Inflammatory macrophage (primary cell): ENCODE results near the gene KSR2.
"Not testable (repeated sequence)": the region's sequence is repeated elsewhere in the genome, so short reads cannot be mapped to it uniquely, and the experiment has no call there.

ENCODE experiments used
- DNase-seq, 2 donors: peaks; one replicate each; pipeline ENCODE4 v3.0.0-alpha.2; 2020 to 2022

Gene KSR2

DNA sequence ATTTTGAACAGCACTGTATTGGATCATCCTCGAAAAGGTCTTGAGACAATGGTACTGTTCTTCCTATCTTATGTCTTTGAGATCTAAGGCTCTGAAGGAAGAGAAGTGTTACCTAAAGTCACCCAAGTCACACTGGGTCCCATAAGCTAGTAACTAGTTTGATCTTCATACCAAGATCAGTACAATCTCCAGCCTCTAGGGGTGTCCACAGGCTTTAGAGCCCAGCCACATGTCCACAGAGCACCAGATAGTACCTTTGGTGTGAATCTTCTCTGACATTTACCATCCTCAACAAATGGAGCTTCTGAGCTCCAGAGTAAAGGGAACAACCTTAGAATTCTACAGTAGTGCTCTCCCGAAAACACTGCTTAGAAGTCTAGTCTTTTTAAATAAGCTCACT lies 78.7 kb downstream of the KSR2 start:
- no peak for DNase-seq

DNA sequence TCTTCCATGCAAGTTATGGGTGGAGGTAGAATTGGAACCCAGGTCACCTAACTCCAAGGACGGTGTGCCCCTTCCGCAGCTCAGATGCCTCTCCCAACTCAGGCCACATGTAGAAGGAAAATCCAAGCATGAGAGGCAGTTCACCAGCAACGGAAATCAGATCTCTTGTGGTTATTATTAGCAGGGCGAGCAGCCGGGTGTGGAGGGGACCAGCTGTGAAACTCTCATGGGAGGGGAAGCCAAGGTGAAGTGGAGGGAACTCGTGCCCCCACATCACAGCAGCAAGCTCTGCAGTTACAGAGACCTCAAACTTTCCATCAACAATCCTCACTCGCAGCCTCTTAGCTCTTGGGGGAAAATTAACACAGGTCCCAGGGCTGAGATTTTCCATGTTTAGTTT lies 79.7 kb downstream of the KSR2 start:
- no peak for DNase-seq

DNA sequence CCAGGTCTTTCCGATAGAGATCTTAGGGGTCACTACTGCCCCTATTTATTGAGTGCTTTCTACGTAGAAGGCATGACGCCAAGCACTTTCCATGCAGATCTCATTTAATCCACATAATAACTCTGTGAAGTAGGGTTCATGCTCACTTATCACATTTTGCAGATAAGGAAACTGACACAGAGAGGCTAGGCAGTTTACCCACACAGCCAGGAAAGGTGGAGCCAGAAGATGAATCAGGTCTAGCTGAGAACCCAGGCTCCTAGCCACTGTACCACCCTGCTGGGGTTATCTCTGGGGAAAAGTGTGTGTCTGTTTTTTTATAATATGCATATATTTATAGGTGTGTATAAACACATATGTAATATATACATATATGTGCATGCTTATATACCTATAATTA lies 83.6 kb downstream of the KSR2 start:
- DNase-seq = no peak

DNA sequence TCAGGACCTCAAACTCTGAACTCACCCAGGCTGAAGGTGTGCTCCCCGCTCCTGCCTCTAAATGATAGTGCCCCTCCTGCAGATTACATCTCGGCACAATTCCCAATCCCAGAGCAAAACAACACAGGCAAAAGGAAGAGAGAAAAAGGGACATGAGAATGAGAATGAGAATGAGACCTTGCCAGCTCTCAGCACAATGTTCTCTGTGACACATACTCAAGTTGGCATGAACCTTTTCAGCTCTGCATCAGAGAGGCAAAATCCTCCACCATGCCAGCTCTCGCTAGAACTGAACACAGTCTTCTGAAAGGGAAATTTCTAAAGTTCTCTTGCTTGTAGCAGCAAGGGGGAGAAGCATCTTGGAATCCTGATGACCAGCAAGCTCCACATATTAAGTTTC lies 84.6 kb downstream of the KSR2 start:
- no peak for DNase-seq

DNA sequence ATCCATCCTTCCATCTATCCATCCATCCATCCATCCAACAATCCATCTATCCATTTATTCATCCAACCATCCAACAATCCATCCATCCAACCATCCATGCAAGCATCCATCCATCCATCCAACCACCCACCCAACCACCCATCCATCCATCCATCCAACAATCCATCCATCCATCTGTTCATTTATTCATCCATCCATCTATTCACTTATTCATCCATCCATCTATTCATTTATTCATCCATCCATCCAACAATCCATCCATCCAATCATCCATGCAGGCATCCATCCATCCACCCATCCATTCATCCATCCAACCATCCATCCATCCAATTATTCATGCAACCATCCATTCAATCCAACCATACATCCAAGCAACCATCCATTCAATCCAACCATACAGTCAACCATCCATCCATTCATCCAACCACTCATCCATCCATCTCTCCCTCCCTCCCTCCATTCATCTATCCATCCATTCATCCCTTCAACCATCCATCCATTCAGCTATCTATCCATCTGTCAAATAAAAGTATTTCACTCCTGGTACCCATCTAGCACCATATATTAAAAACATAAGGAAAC lies 86.1 kb downstream of the KSR2 start:
- DNase-seq = no peak

DNA sequence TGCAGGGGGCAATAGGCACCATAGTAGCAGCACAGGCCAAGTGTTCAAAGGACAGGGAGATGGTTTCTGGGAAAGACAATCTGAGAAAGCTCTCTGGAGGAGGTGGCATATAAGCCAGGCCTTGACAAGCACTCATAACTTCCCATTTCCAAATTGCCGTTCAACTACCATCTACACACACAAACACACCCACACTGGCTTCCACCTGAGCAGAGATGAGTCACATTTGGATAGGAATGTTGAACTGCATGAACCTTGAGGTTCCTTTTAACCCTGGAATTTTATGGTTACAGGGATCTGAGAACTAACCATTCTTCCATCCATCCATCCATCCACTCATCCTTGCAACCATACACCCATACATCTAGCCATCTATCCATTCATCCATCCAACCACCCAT lies 86.6 kb downstream of the KSR2 start:
- DNase-seq = no peak

DNA sequence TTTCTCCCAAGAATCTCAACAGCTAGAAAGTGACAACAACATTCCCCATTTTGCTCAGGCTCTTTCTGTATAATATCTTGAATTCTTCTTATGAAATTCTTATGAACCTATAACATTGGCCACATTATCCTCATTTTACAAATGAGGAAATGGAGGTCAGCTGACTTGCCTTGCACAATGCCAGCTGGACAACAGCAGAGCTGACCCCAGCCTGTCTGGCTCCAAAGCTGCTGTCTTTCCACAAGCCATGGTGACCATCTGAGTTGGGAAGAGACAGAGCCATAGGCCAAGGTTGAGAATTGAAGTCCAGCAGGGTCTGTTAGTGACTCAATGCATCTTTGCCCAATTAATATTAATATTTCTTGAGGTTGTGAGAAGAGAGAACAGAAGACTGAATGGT lies 87.3 kb downstream of the KSR2 start:
- DNase-seq = peak; percentile 20 to 33

DNA sequence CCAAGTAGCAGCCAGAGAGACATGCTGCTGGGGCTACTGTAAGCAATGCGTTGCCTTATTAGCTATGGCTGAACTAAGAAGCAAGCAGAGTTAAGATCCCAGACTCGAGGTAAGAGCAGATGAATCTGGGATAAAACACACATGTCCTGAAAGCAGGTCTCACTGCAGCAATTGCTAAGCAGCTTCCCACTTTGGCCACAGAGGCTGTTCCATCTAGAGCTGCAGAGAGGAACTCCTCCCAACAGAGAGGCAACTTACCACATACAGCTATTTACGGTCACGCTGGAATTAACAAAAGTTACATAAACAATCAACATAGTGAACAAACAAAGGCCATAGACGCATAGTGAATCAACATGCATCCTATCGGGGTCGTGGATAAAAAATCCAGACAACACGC lies 90.2 kb downstream of the KSR2 start:
- peak in 1 of 2 donors; percentile 22 for DNase-seq

DNA sequence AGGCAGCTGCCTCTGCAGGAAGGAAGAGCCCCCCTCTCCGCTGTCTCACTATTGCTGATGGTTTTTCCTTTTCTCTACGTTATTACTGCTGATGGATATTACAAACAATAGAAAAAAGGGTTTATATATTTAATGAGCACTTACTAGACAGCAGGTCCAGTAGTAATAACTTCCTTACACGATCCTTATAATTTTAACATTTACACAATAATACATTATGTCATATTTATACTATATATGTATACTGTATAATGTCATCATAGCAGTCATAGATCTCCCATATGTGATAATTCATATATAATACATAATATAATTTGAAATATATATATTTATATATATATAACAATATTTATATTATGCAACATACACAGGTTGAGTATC lies 92.4 kb downstream of the KSR2 start:
- no peak for DNase-seq

DNA sequence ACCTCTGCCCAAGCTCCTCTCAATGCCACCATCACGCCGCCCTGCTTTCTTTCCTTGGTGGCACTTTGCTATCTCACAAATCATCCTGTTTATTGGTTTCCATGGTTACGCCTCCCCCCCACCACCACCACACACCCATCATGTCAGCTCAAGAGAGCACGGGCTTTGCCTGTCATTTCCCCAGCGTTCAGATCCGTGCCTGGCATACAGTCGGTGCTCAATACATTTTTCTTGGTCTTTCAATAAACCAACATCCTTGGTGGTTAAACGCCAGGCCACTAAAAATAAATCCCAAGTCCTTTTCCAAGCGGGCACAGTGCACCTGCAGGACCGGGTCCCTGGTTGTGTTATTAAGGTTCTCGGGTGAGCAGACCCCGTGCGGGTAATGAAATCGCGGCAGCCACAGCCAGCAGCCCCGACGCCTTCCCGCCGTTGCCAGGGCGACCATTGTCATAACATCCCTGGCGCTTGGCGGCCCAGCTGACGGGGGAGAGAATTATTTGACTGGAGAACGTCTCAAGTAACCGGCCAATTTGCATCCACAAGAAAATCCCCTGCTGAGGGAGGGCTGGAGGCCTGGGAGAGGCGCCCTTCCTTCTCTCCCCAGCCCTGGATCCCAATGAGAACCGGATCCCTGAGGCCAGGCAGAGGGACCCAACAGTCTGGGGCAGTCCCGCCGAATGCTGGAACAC lies 92.9 kb downstream of the KSR2 start:
- DNase-seq = no peak

DNA sequence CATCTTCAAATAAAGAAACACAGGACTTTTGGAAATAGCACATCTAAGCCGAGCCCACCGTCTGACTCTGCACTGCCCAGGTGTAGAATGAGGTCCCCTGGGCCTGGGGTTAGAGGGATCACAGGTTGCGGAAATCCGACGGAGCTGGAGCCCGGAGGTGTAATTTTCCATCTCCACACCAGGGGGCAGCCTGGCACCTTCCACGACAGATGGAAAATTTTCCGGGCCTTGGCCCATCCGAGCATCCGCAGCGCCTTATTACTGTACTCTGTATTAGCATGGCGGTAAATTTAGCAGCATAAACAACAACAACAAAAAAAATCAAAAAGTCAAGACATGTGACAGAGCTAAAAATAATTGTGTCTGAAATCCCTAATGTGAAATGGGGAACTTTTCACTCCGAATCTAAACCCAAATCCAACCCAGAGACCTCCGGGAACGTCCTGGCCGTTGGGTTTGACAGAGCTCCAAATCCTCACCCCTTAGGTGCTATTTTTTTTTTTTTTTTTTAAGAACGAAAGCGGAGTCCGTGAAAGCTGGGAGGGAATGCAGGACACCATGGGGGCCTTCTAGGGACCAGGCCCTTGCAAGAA lies 93.9 kb downstream of the KSR2 start:
- DNase-seq = peak; percentile 41 to 51

DNA sequence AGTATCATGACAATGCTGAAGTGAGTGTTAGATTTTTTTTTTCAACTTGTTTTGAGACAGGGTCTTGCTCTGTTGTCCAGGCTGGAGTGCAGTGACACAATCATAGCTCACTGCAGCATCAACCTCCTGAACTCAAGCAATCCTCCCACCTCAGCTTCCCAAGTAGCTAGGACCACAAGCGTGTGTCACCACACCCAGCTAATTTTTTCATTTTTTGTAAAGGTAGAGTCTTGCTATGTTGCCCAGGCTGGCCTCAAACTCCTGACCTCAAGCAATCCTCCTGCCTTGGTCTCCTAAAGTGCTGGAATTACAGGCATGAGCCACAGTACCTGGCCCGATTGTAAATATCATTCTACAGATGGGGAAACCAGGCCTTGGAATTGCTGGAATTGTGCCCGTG lies 94.6 kb downstream of the KSR2 start:
- not testable (repeated sequence) for DNase-seq

DNA sequence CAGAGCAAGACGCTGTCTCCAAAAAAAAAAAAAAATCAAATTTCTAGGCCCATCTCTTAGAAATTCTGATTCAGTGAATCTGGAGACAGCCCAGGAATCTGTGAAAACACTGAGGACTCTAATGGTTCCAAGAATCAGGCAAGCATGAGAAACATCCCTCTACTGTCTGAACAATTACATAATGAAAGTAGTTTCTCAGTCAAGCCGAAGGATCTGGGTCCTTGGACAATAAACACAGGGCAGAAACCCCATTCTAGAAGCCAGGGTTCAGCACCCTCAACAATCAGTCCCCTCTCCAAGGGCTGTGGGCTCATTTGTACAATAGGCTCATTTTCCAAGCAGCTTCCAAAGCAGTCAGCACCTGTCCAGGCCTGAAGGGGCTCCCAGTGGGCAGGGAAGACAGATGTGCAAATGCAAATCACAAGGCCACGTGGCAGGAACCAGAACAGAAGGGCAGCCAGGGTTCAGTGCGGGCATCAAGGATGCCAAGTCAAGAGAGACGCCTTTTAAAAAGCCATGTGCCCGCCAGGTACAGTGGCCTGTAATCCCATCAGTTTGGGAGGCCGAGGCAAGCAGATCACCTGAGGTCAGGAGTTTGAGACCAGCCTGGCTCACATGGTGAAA lies 96.1 kb downstream of the KSR2 start:
- DNase-seq = no peak

DNA sequence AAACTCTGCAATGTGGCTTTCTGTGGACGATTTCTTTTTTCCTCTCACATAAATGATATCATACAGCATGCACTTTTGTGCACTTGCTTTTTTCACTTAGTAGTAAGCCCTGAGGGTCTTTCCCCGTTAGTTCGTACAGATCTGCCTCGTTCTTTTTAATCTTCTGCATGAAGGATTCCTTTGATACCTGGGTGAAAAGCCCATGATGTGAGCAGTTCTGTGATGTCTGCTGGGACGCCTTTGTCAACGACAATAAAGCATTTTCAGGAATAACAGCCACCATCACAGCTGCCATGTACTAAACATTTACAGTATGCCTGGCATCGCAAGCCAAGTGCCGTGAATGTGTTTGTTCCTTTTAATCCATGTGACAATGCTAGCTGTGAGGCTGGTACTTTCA lies 99.2 kb downstream of the KSR2 start:
- no peak for DNase-seq

DNA sequence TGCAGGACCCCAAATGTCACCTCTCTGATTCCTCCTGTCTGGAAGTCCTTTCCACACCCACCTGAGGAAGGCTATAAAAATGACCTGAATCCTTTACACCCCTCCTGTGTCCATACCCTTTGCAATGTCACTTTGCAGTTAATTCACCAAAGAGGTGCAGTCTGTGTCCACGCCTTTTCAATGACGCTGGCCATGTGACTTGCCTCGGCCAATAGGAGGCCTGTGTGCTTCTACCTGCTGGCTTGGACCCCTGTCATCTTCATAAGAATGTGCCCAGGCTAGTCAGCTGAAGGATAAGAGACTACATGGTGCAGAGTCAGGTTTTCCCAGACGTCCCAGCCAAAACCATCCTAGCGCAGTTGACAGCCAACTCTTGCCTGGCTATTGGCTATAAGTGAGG lies 101.4 kb downstream of the KSR2 start:
- DNase-seq = no peak

DNA sequence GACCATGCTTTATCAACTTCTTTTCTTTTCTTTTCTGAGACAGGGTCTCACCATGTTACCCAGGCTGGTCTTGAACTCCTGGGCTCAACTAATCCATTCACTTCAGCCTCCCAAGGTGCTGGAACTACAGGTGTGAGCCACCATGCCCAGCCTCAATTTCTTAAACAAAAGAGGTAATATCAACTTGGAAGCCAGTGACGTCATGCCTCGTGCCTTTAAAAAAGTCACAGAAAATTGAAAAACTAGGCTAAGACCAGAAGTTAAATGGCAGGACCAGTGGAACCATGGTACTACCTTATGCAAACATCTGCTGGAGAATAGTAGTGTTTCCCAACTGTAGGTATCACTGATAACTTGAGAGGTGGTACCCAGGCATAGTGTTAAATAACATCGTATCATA lies 103.3 kb downstream of the KSR2 start:
- no peak for DNase-seq

DNA sequence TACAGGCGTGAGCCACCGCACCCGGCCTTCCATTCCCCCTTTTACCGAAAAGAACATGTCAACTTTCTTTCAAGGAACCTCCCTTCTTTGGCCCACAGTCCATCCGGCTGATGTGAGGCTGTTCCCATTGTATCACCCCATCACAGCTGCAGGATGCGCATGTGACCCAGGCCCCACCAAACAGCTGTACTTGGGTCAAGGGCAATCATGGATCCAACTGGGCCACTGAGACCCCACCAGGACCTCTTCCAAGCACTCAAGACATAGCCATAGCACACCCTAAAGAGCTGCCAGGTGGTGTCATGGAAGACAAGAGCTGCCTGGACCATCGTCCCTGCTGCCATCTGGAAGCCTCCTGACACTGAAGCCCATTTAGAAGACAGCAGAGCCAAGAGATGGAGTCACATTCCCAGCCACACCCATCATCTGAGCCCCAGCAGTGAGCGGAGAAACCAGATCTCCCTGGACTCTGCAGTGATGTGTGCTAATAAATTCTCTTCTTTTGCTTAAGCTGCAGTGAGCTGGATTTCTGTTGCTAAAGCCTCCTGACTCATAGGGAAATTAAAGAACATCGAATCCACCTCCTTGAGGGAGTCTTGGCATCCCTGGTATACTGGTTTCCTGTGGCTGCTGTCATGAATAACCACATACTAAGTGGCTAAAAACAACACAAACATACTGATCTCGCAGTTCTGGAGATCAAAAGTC lies 105.6 kb downstream of the KSR2 start:
- DNase-seq = no peak

DNA sequence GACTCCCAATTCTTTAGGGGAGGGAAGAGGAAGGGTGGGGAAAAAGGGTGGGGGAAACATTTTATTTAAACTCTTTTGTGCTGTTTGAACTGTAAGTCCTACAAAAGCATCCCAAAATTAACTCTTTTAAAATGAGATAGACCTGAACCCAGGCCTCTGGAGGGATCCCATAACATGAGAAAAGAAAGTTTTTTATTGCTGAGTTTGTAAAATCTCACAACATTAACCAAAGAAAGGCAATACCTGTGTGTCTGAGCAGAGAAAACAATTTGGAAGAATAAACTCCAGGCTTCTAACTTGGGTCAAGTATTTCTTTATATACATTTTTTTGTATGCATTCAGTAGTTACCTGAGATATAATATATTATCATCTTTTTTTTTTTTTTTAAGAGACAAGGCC lies 107.1 kb downstream of the KSR2 start:
- DNase-seq = no peak

DNA sequence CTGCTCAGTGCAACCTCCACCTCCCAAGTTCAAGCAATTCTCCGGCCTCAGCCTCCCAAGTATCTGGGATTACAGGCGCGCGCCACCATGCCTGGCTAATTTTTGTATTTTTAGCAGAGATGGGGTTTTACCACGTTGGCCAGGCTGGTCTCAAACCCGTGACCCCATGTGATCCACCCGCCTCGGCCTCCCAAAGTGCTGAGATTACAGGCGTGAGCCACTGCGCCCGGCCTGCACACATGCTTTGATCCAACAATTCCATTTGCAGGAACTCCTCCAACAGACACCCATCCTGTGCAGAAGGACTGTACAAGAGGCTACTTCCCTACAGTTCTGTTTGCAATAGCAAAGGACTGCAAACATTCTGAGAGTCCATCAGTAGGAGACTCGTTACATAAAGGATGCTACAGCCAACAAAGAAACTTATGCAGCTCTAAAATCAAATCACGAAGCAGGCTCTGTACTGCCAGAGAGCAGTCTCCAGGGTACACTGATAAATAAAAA lies 108.0 kb downstream of the KSR2 start:
- DNase-seq = not testable (repeated sequence)

DNA sequence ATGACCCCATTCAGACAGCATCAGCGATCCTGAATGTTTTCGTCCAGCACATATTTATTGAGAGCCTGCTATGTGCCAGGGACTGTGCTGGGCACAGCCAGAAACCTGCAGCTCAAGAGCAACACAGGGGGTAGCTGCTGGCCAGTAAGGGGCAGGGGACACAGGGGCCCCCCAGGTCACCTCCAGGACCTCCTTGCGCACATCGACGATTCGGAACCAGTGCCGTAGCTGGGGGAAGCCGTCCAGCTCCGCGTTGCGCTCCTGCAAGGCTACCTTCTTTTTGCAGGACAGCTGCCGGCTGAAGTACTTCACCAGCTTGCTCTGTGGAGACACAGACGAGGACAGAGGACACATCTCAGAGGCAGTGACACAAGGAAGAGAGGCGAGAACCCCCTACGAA lies 108.7 kb downstream of the KSR2 start:
- DNase-seq = no peak

DNA sequence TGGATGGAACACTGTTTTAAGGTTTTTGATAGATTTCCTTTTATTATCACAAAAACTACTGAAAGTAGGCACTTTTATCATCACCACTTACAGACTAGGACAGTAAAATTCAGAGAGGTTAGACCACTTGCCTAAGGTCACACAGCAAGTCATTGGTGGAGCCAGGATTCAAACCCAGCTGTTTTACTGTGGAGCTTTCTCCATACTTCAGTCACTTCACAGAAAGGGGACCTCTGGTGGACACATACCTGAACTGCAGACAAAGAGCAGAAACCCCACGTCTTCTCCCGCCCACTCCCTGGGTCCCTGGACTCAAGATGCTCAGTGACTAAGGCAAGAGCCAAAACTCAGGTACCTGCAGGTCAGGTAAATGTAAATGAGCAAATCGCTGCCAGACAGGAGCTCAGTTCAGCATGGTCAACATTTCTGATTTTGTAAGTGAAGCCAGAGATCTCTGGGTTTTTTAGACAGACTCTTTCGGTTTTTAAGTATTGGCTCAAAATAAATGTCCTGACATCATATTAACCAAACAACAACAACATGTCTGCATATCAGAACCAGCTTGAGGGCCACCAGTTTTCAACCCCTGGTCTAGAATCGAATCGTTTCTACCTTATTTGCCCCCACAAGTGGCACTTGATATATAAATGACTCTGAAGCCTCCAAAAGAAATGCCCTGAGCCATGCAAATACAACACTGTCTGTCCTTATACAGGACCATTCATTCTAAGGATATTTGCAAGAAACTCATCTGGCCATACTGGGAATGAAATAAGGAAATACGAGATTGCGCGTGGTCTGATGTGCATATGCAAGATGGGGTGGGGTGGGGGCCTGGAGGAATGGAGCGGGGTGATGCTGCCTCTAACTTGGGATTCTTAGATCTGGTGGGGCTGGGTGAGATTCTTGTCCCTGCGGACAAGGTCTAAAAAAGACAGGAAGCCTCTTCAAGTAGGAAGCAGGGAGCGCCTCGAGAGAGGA lies 110.9 kb downstream of the KSR2 start:
- peak; percentile 67 to 75 for DNase-seq

DNA sequence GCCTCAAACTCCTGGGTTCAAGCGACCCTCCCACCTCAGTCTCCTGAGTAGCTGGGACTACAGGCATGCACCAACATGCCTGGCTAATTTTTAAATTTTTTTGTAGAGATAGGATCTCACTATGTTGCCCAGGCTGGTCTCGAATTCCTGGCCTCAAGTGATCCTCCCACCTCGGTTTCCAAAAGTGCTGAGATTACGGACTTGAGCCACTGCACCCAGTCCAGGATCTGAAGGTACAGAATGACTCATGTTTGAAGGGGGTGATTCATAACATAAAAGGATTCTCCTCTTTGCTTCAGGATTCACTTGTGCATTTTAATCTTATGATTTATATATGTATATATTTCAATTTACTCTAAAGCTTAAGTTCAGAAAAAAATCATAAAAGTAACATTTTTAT lies 111.7 kb downstream of the KSR2 start:
- not testable (repeated sequence) for DNase-seq
